ENCODE data around the gene UBC.
"Not testable (repeated sequence)": the region's sequence is repeated elsewhere in the genome, so short reads cannot be mapped to it uniquely, and the experiment has no call there.

UBC gene

DNA sequence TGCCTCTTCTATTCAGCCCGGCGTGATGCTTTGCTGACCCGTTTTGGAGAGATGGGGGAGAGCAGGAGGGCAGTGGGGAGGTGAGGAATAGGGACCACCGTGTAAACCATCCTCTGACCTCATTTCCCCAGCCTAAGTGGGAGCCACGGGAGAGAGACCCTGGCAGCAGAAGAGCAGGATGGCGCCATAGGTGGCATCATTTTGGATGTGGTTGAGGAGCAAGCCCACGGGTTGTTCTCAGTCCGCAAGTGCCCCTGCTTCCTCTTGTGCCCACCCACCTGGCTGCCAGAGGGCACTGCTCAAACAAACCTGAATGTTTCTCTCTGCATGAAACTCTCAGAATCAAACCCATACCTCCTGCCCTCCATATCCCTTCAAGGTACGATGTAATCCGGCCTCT, 10.7 kb upstream of the UBC start:
- Histone ChIP-seq H3K27me3 (replicated peaks; ENCODE audit: control insufficient read depth, insufficient read depth, low read length) (no peaks in the 10 kb centered on the region), H3K4me3 (replicated peaks; ENCODE audit: low read depth, low read length) (no peak overlapping the region), H3K36me3 (ENCODE audit: control insufficient read depth, insufficient read depth, low read length) (no peaks in the 10 kb centered on the region)
- TF ChIP-seq CTCF (IDR thresholded peaks at IDR 0.05; ENCODE audit: insufficient read depth, low read length, poor library complexity, severe bottlenecking): no peak
- DNase-seq (ENCODE audit: extremely low read depth, insufficient read length): no peak

- no peak overlapping the region for H3K4me3 ChIP-seq (replicated peaks; ENCODE audit: low read depth, low read length)
- no peak for DNase-seq (ENCODE audit: extremely low read depth, insufficient read length)
- no peaks in the 10 kb centered on the region for H3K27me3 ChIP-seq (replicated peaks; ENCODE audit: control insufficient read depth, insufficient read depth, low read length)
- H3K36me3 ChIP-seq (ENCODE audit: control insufficient read depth, insufficient read depth, low read length): no peaks in the 10 kb centered on the region
- no peak for TF ChIP-seq CTCF (IDR thresholded peaks at IDR 0.05; ENCODE audit: insufficient read depth, low read length, poor library complexity, severe bottlenecking)
Measured at GRCh38 chr12:124923905-124924734, 9.7 kb upstream of the UBC start.

- Histone ChIP-seq H3K36me3 (ENCODE audit: control insufficient read depth, insufficient read depth, low read length) (no peaks in the 10 kb centered on the region), H3K4me3 (replicated peaks; ENCODE audit: low read depth, low read length) (peak overlapping the region; percentile 39), H3K27me3 (replicated peaks; ENCODE audit: control insufficient read depth, insufficient read depth, low read length) (no peaks in the 10 kb centered on the region)
- DNase-seq (ENCODE audit: extremely low read depth, insufficient read length): peak; percentile 85
- no peak for TF ChIP-seq CTCF (IDR thresholded peaks at IDR 0.05; ENCODE audit: insufficient read depth, low read length, poor library complexity, severe bottlenecking)
Measured at GRCh38 chr12:124921200-124922031, 7.0 kb upstream of the UBC start.

- no peaks in the 10 kb centered on the region for H3K27me3 ChIP-seq (replicated peaks; ENCODE audit: control insufficient read depth, insufficient read depth, low read length)
- TF ChIP-seq CTCF (IDR thresholded peaks at IDR 0.05; ENCODE audit: insufficient read depth, low read length, poor library complexity, severe bottlenecking): no peak
- DNase-seq (ENCODE audit: extremely low read depth, insufficient read length): no peak
- H3K36me3 ChIP-seq (ENCODE audit: control insufficient read depth, insufficient read depth, low read length): no peaks in the 10 kb centered on the region
- peak overlapping the region; percentile 39 for H3K4me3 ChIP-seq (replicated peaks; ENCODE audit: low read depth, low read length)
Measured at GRCh38 chr12:124920353-124920935, 6.0 kb upstream of the UBC start.

DNA sequence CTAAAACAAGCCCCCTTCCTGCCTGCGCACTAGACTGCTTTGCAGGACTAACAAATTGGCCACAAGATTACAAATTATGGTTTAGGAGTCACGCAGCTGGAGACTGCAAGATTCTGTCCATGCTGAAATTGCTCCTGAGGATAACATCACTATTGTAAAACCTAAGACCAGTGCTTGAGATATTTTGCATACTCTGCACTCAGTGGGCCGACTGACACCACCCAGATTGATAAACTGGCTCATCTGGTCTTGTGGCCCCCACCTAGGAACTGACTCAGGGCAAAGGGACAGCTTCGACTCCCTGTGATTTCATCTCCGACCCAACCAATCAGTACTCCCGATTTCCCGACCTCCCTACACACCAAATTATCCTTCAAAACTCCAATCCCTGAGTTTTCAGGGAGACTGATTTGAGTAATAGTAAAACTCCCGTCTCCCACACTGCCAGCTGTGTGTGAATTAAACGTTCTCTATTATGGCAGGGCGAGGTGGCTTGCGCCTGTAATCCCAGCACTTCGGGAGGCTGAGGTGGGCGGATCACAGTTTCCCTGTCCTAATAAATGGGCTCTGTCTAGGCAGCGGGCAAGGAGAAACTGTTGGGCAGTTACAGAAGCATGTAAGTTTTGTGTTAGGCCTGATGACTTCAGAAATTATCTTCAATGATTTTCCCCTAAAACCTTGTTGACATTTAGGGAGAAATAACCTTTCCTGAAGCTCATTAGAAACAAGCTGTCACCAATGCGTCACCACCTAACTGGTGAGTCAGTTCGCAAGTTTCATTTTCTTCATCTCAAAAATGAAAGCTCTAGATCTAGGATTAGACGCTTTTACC, 5.3 kb upstream of the UBC start:
- DNase-seq (ENCODE audit: extremely low read depth, insufficient read length): peak; percentile 69
- H3K27me3 ChIP-seq (replicated peaks; ENCODE audit: control insufficient read depth, insufficient read depth, low read length): no peaks in the 10 kb centered on the region
- H3K36me3 ChIP-seq (ENCODE audit: control insufficient read depth, insufficient read depth, low read length): no peaks in the 10 kb centered on the region
- peak overlapping the region; percentile 55 for H3K4me3 ChIP-seq (replicated peaks; ENCODE audit: low read depth, low read length)
- no peak for TF ChIP-seq CTCF (IDR thresholded peaks at IDR 0.05; ENCODE audit: insufficient read depth, low read length, poor library complexity, severe bottlenecking)

DNA sequence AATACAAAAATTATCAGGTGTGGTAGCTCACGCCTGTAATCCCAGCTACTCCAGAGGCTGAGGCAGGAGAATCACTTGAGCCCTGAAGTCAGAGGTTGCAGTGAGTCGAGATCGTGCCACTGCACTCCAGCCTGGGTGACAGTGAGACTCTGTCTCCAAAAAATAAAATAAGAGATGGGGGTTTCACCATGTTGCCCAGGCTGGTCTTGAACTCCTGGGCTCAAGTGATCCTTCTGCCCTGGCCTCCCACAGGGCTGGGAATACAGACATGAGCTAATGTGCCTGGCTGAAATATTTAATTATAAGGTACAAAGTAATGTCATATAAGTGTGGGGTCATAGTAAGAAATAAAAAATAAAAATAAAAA, 4.2 kb upstream of the UBC start:
- H3K36me3 ChIP-seq (ENCODE audit: control insufficient read depth, insufficient read depth, low read length); H3K27me3 ChIP-seq (replicated peaks; ENCODE audit: control insufficient read depth, insufficient read depth, low read length); DNase-seq (ENCODE audit: extremely low read depth, insufficient read length); H3K4me3 ChIP-seq (replicated peaks; ENCODE audit: low read depth, low read length): not testable (repeated sequence)

Data from GM06990 (cell line).